ENCODE measurements around the gene SLC25A48.

DNA sequence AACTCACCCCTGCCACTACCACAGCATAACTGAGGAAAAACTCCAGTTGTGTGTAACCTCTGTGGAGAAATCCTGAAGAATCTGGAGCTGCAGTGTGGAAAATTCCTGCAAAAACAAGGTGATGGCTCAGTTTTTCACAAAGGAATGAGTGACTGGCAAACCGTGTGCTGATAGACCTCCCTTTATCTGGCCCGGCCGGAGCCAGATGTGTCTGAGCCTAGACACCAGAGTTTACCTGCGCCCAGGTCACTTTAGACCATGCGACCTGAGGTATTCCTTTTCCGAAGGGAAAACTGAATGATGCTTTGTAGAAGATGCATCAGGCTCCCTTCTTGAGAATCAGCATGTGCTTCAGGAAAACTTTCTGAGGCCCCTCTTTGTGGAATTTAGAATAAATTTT, 16.2 kb downstream of the SLC25A48 start:
- TF ChIP-seq POLR2AphosphoS5 (IDR thresholded peaks at IDR 0.05; ENCODE audit: borderline replicate concordance, low read depth, low read length) (no peak), EZH2 (IDR thresholded peaks at IDR 0.05) (no peak), FOXP2 (optimal IDR thresholded peaks at IDR 0.05; ENCODE audit: control extremely low read depth, extremely low read length, insufficient read depth) (no peak)
